B cell (primary cell): ENCODE results near the gene NTHL1. TPM values are rescaled to one million over a fixed set of nuclear protein-coding genes. Genes with fewer than 3 reads are reported as not detected.

Source experiments
- ATAC-seq: fragments of 200-7000 bp; cut with Tn5 transposase; one replicate; pipeline ENCODE4 v1.10.0; 2021; ENCODE audit warnings: low read depth, mild to moderate bottlenecking, moderate number of reproducible peaks, moderate library complexity
- CTCF ChIA-PET: fragments of 350-600 bp; sonication (Branson Sonifier 250); formaldehyde crosslinking; loops from one replicate; lab custom pipeline; 2021; ENCODE audit warnings: antibody characterized with exemption, inconsistent platforms; lab: Charles Lee
- POLR2A ChIA-PET: fragments of 350-600 bp; sonication (Branson Sonifier 250); formaldehyde crosslinking; loops from one replicate; lab custom pipeline; 2021; ENCODE audit warnings: antibody characterized with exemption; lab: Charles Lee
- DNase-seq: peaks from one replicate; pipeline ENCODE4 v3.0.0; 2013
- H2AFZ ChIP-seq: 2 replicates; pipeline ENCODE4 v1.6.1; 2012; ENCODE audit warnings: mild to moderate bottlenecking, low read depth, low read length; ENCODE audit not compliant: insufficient read depth, poor library complexity, severe bottlenecking
- H3K27ac ChIP-seq, 2 donors: 1 replicate in 1 of 2; 2 replicates in 1 of 2; pipeline ENCODE4 v1.5.1; 2012 to 2013; ENCODE audit warnings: low read length in 2 of 2, mild to moderate bottlenecking in 2 of 2, moderate library complexity in 1 of 2
- H3K27me3 ChIP-seq, 4 experiments: fragments of 200-600 bp in 1 of 4; sonication (generic) in 1 of 4; replicated peaks in 1 of 4; 1 replicate in 2 of 4; 2 replicates in 2 of 4; pipeline versions ENCODE4 v1.6.1 to v1.7.0; 2013 to 2016; ENCODE audit warnings: low read length in 3 of 4, mild to moderate bottlenecking in 2 of 4, mixed read lengths in 1 of 4, moderate library complexity in 1 of 4; ENCODE audit not compliant: insufficient read depth in 4 of 4, control insufficient read depth in 3 of 4; ENCODE audit errors: control extremely low read depth in 1 of 4
- H3K36me3 ChIP-seq, 2 experiments: replicated peaks in 1 of 2; 1 replicate in 1 of 2; 2 replicates in 1 of 2; pipeline versions ENCODE4 v1.6.1 to v1.7.1; 2013; ENCODE audit warnings: low read length in 1 of 2; ENCODE audit not compliant: insufficient read depth in 2 of 2, control insufficient read depth in 1 of 2; ENCODE audit errors: control extremely low read depth in 1 of 2, extremely low read depth in 1 of 2
- H3K4me1 ChIP-seq, 2 donors: fragments of 200-600 bp in 1 of 2; sonication (generic) in 1 of 2; 1 replicate in 1 of 2; 2 replicates in 1 of 2; pipeline versions ENCODE4 v1.5.1 to v1.6.1; 2013 to 2017; ENCODE audit warnings: low read length in 2 of 2; ENCODE audit not compliant: control insufficient read depth in 2 of 2, insufficient read depth in 2 of 2
- H3K4me2 ChIP-seq: replicated peaks from 2 replicates; pipeline ENCODE3; 2012; ENCODE audit warnings: mild to moderate bottlenecking, low read depth, low read length; ENCODE audit not compliant: poor library complexity, severe bottlenecking
- H3K4me3 ChIP-seq, 5 experiments: fragments of 200-600 bp in 1 of 5; sonication (generic) in 1 of 5; 1 replicate in 3 of 5; 2 replicates in 2 of 5; pipeline versions ENCODE4 v1.5.1 to v1.7.0; 2011 to 2016; ENCODE audit warnings: low read length in 4 of 5, mild to moderate bottlenecking in 4 of 5, low read depth in 2 of 5, control low read depth in 1 of 5, moderate library complexity in 1 of 5; ENCODE audit not compliant: insufficient read depth in 1 of 5; ENCODE audit errors: control extremely low read depth in 1 of 5, extremely low read depth in 1 of 5
- H3K79me2 ChIP-seq: fragments of 200-600 bp; sonication (generic); one replicate; pipeline ENCODE4 v1.6.0; 2016; ENCODE audit warnings: low read length; ENCODE audit not compliant: control insufficient read depth, insufficient read depth
- H3K9ac ChIP-seq: fragments of 200-600 bp; sonication (generic); 2 replicates; pipeline ENCODE4 v1.6.1; 2017; ENCODE audit warnings: mild to moderate bottlenecking, low read length, moderate library complexity
- H3K9me3 ChIP-seq, 3 donors: one replicate each; pipeline versions ENCODE4 v1.6.1 to v1.7.1; 2013; ENCODE audit warnings: low read length in 2 of 3; ENCODE audit not compliant: control insufficient read depth in 2 of 3, insufficient read depth in 1 of 3; ENCODE audit errors: control extremely low read depth in 1 of 3
- H4K20me1 ChIP-seq: 2 replicates; pipeline ENCODE4 v1.6.0; 2012; ENCODE audit warnings: mild to moderate bottlenecking, low read length; ENCODE audit not compliant: insufficient read depth, control insufficient read depth, poor library complexity, severe bottlenecking
- H3K27ac Mint-ChIP-seq: one replicate; pipeline ENCODE4 v1.8.0; 2021; ENCODE audit warnings: mixed read lengths
- H3K27me3 Mint-ChIP-seq: one replicate; pipeline ENCODE4 v1.8.0; 2021; ENCODE audit warnings: mixed read lengths
- H3K4me1 Mint-ChIP-seq: one replicate; pipeline ENCODE4 v1.8.0; 2021; ENCODE audit warnings: mixed read lengths
- H3K4me3 Mint-ChIP-seq: one replicate; pipeline ENCODE4 v1.8.0; 2021; ENCODE audit warnings: mixed read lengths
- H3K9me3 Mint-ChIP-seq: one replicate; pipeline ENCODE4 v1.8.0; 2022; ENCODE audit warnings: mixed read lengths; ENCODE audit not compliant: insufficient read depth
- EZH2 ChIP-seq: IDR thresholded peaks from 2 replicates; pipeline ENCODE4 v1.6.1; 2012; ENCODE audit warnings: borderline replicate concordance, low read depth, mild to moderate bottlenecking, moderate library complexity, low read length; ENCODE audit not compliant: insufficient read depth, poor library complexity, severe bottlenecking
- WGBS: methylation state at CpG from one replicate; pipeline ENCODE4 v1.1.5; 2013; ENCODE audit warnings: missing lambda C conversion rate; ENCODE audit not compliant: insufficient coverage; 5-methylcytosine and 5-hydroxymethylcytosine counted together
- intact Hi-C: fragments of 100-400 bp; cut with micrococcal nuclease; formaldehyde crosslinking; loops from one replicate; pipeline ENCODE4 v1.10.0; 2022
- polyA plus RNA-seq: library from polyadenylated mRNA; depleted of rRNA; stranded (reverse); fragments of >200 nt; gene quantifications from 2 replicates; pipeline ENCODE4 v1.2.3, GENCODE V29; 2012
- total RNA-seq, 2 donors: library from RNA; stranded (reverse); fragments of 120-200 nt in 1 of 2; gene quantifications; 1 replicate in 1 of 2; 2 replicates in 1 of 2; pipeline versions ENCODE4 v1.2.3 to v1.2.4, GENCODE V29; 2013 to 2022
- TF ChIP-seq, protein P1 (sequence below): fragments of 200-600 bp; IDR thresholded peaks from one replicate; pipeline ENCODE4 v1.8.0; 2022; ENCODE audit warnings: antibody characterized with exemption, mild to moderate bottlenecking

Gene NTHL1
- total and polyA plus RNA-seq, 2 donors (not counting 1 experiment from before 2014, with no cell fraction given) = 17.5 to 27.6 TPM

DNA sequence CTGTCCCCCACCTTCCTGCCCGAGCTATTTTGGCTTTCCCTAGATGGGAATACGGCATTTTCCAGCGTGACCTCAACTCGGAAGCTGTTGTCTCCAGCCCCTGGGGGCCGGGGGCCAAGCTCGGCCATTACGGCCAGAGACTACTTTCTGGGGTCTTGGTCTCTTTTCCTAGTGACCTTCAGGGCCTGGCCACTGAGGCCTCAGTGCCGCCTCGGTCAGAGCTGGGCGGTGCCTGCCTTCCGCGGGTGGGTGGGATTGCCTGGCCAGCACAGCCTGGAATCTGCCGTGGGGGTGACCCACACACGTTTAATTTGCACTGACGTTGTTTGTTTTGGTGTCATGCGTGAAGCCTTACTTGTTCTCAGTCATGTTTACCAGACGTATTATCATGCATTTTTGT is 29.4 kb upstream of the NTHL1 start:
- Histone ChIP-seq H3K79me2 (no peaks in the 10 kb centered on the region), H3K27ac (no peak overlapping the region), H3K4me1 (no peaks in the 10 kb centered on the region), H3K9me3 (no peaks in the 10 kb centered on the region), H3K4me2 (no peak overlapping the region), H3K4me3 (no peak overlapping the region), H3K27me3 (no peaks in the 10 kb centered on the region), H3K36me3 (peaks cover 0 to 49% of the 10 kb centered on the region in 2 experiments), H4K20me1 (no peaks in the 10 kb centered on the region), H3K9ac (no peak overlapping the region), H2AFZ (no peak overlapping the region)
- Mint-ChIP-seq H3K27ac (no peak overlapping the region), H3K4me1 (no peaks in the 10 kb centered on the region), H3K4me3 (no peak overlapping the region), H3K9me3 (no peaks in the 10 kb centered on the region), H3K27me3 (no peaks in the 10 kb centered on the region)
- ChIA-PET POLR2A (no interaction called here), CTCF (no interaction called here)
- TF ChIP-seq, protein P1, sequence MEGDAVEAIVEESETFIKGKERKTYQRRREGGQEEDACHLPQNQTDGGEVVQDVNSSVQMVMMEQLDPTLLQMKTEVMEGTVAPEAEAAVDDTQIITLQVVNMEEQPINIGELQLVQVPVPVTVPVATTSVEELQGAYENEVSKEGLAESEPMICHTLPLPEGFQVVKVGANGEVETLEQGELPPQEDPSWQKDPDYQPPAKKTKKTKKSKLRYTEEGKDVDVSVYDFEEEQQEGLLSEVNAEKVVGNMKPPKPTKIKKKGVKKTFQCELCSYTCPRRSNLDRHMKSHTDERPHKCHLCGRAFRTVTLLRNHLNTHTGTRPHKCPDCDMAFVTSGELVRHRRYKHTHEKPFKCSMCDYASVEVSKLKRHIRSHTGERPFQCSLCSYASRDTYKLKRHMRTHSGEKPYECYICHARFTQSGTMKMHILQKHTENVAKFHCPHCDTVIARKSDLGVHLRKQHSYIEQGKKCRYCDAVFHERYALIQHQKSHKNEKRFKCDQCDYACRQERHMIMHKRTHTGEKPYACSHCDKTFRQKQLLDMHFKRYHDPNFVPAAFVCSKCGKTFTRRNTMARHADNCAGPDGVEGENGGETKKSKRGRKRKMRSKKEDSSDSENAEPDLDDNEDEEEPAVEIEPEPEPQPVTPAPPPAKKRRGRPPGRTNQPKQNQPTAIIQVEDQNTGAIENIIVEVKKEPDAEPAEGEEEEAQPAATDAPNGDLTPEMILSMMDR = no peak
- no peak for TF ChIP-seq EZH2
- intact Hi-C loops = no loop called here
- WGBS = 98% methylated on average over 17 of the region's 17 CpGs
- no peak for DNase-seq
- no peak for ATAC-seq

DNA sequence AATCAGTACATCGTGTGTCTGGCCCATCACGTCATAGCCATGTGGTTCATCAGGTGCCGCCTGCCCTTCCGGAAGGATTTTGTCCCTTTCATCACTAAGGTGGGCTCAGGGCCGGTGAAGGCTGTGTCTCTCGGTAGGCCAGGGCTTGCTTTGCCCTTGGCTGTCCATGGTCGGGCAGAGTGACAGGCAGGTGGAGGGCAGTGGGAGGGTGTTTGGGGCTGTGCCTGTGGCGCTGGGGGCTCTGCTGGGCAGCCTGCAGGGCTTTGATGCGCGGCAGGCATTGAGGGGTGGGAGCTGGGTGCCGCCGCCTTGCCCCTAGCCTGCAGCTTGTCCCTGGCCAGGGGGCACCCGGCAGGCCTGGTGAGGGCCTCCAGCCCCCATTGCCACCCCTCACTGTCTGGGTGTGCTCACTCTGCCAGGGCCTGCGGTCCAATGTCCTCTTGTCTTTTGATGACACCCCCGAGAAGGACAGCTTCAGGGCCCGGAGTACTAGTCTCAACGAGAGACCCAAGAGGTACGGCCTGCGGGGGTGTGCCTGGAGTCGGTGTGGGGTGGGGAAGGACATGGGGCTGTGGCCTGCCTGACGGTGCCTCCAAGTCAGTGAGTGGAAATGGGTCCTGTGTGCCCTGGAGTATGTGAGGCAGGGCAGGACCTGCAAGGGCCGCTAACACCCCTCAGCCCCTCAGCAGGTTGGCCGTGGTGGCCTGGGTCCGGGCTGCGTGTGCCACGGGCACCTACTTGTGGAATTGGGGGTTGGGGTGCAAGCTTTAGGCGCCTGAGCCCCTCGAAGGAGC is 28.6 kb upstream of the NTHL1 start:
- ATAC-seq (no peak), DNase-seq (no peak)
- ChIA-PET POLR2A (interaction anchor here (0.6 kb wide), 1 partner anchor 66 kb away, joined by 4 read pairs; no protein-coding TSS in a partner anchor), CTCF (interaction anchor here (0.6 kb wide), 1 partner anchor 54 kb away, joined by 3 read pairs; no protein-coding TSS in a partner anchor)
- Histone ChIP-seq H3K27ac (no peak overlapping the region), H3K9ac (no peak overlapping the region), H3K9me3 (no peaks in the 10 kb centered on the region), H3K4me2 (no peak overlapping the region), H3K27me3 (no peaks in the 10 kb centered on the region), H3K4me3 (no peak overlapping the region), H3K36me3 (peaks cover 0 to 49% of the 10 kb centered on the region in 2 experiments), H2AFZ (no peak overlapping the region), H3K79me2 (no peaks in the 10 kb centered on the region), H3K4me1 (no peaks in the 10 kb centered on the region), H4K20me1 (no peaks in the 10 kb centered on the region)
- Mint-ChIP-seq H3K27me3 (no peaks in the 10 kb centered on the region), H3K4me1 (no peaks in the 10 kb centered on the region), H3K27ac (no peak overlapping the region), H3K4me3 (no peak overlapping the region), H3K9me3 (no peaks in the 10 kb centered on the region)
- no peak for TF ChIP-seq EZH2
- TF ChIP-seq, protein P1 = no peak
- WGBS = 95% methylated on average over 19 of the region's 28 CpGs
- intact Hi-C loops = no loop called here
